Stimulated activated CD8-positive, alpha-beta memory T cell treated with anti-CD3 and anti-CD28 coated beads, Interleukin-15, amount 100 ng/mL, for 4 hours (primary cell): Measurements from ENCODE around the gene CD80.

Experiments used
- DNase-seq, 2 donors: peaks; one replicate each; pipeline ENCODE4 v3.0.0-alpha.2; 2020; ENCODE audit warnings: low read depth in 2 of 2

Gene CD80

DNA sequence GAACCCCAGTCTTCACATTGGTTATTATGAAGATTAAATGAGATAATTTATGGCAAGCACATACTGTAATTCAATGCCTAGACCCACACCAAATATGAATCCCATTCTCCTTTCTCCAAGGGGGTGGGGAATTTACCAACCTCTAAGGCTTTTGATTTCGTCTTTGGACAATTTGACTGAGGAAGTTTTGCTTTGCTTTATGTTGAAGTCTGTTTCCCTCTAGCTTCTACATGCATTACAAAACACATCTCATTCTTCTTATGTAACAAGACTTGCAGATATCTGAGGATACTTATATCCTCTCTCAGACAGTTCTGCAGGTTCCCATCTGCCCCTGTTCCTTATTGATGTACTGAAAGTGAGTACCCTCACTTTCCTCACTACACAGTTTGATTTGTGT, 12.2 kb downstream of the CD80 start:
- no peak for DNase-seq

DNA sequence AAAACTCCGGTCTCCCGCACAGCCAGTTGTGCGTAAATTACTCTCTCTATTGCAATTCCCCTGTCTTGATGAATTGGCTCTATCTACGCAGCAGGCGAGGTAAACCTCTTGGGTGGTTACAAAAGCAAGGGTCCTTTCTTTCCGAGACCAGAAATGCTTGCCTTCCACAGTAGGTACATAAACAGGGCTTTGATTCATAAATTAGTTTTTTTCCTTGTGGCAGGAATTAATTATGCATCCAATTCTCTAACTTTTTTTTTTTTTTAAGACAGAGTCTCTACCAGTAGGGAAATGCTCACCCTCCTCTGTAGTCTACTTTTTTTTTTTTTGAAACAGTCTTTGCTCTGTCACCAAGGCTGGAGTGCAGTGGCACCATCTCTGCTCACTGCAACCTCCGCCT, 16.3 kb downstream of the CD80 start:
- no peak for DNase-seq

DNA sequence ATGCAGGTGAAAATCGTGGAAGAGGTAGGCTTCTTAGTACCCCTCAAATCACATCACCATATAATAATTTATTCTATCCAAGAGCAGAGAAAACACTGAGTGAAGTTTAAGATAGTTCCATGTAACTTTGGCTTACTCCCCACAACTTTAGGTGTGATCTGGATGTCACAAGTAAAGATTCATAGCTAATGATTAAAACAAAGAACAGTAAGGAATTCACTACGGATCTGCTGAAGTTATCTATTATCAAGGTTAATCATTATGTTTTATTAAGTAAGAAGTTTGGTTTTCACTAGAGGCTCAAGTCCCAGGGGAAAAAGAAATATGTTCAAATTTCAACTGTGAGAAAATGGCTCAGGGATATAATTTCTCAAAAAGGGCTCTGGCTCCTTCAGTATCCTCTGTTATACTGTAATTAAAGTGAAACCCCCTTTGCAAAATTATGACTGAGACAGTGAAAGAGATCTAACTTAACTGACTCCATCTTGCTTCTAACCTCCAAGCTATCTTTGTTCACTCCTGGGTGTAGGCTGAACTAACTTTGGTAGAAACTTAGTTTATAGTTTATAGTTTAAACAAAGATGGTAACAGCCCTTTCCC, 17.1 kb downstream of the CD80 start:
- no peak for DNase-seq

DNA sequence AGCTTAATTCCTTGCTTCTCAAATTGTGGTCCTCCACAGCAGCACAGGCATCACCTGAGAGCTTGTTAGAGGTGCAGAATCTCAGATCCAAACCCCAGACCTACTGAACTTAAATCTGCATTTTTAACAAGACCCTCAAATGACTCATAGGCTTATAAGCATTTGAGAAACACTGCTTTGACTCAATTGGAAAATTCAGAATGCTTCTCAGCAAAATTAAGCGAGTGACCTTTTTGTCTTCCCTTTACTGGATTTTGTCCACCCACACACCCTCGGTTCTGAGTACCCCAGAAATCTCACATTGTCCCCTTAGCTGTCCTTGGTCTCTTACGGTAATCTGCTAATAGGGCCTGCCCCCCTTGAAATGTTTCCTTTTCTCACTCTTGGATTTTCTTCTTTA, 17.9 kb downstream of the CD80 start:
- no peak for DNase-seq

DNA sequence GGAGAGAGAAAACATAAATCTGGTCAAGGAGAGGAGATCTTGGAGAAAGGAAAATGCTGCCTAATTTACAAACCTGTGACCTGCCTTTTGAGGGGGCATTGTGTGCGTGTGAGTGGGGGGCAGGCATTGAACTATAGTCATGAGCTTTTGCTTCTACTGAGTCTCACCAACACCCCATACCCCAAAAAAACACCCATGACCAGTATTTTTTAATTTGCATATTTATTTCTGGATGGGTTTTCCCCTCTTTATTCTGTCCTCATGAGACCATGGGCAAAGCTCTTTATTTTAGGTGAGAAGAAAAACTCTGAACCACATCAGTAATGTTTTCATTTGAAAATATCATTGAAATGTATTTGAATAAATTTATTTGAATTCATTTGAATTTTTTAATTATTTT, 20.6 kb downstream of the CD80 start:
- no peak for DNase-seq

DNA sequence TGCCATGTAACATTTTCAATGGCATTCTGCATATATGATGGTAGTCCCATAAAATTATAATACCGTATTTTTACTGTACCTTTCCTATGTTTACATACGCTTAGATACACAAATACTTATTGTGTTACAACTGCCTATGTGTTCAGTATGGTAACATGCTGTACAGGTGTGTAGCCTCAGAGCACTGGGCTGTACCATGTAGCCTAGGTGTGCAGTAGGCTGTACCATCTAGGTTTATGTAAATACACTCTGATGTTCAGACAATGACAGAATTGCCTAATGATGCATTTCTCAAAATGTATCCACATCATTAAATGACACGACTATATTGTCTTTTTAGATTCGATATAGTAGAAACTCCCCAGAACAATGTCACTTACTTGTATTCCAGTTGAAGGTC, 22.7 kb downstream of the CD80 start:
- DNase-seq = no peak

DNA sequence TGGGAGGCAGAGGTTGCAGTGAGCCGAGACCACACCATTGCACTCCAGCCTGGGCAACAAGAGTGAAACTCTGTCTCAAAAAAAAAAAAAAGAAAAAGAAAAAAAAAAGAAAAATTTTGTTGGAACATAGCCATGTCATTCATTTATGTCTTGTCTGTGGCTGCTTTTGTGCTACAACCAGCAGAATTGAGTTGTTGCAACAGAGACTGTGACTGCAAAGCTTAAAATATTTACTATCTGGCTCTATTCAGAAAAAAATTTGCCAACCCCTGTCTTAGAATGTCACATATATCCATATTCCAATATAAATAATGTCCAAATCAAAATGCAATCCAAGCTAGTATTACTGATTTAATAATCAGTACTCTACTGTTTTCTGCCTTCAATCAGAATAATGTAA, 25.1 kb downstream of the CD80 start:
- DNase-seq = no peak

DNA sequence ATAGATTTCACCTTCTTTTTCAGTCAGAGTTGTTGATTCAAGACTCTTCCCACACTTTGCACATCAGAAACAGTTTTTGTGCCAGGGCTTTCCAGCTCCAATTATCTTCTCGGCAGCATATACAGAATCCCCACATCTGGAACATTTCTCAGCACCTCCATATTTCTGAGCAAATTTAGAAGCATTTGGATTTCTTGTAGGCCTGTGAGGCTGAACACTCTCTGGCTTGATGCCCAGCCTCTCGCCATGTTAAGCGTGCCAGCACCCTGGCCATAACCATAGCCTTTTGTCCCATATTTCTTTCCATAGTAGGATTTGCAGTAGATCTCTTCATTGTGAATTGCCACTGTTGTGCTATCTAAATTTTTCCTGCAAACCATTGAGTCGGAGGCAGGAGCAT, 28.3 kb downstream of the CD80 start:
- no peak for DNase-seq

DNA sequence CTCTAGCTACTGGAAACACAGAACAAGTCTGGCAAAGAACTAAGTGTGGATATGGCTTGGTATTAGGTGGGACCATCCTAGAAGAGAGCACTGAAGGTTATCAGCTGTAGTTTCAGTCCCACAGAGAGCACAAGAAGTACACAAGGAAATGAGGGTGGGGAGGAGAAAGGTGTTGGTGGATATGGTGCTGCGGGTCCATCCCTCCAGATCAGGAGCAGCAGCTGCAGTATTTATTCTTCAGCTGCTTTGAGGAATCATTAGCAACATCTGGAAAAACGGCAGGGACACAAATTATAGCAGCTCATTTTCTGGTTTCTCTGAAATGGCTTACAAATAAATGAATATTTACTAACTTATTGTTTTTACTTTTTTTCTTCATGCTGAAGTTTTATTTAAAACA, 29.0 kb downstream of the CD80 start:
- no peak for DNase-seq

DNA sequence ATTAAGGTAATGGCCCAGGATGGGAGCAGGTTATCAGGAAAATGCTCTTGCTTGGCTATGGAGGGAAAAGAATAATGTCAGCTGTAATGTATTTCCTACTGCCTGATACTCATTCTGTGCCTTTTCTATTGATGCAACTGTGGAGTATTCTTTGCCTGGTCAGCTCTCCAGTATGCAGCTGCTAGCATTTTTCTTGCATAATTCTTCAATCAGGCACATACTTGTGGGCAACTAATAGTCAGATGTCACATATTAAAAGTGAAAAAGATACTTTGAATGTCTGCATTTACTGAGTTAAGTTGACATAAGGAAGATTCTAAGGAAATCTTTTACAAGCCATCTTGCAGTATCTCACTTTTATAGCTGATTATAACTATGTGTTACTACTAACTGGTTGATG, 29.5 kb downstream of the CD80 start:
- DNase-seq = no peak

DNA sequence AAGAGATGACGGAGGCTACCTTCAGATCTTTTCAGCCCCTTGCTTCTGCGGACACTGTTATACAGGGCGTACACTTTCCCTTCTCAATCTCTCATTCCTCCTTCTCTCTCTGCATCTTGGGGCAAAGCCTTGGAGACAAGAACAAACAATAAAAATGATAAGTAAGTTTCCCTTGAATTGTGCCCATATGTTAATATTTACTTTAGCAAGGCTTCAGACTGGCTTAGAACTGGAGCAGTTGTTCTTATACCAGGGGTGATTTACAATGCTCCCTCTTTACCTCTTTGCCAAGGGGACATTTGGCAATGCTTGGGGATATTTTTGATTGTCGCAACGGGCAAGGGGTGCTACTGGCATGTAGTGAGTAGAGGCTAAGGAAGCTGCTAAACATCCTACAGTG, 31.7 kb downstream of the CD80 start:
- DNase-seq = no peak

DNA sequence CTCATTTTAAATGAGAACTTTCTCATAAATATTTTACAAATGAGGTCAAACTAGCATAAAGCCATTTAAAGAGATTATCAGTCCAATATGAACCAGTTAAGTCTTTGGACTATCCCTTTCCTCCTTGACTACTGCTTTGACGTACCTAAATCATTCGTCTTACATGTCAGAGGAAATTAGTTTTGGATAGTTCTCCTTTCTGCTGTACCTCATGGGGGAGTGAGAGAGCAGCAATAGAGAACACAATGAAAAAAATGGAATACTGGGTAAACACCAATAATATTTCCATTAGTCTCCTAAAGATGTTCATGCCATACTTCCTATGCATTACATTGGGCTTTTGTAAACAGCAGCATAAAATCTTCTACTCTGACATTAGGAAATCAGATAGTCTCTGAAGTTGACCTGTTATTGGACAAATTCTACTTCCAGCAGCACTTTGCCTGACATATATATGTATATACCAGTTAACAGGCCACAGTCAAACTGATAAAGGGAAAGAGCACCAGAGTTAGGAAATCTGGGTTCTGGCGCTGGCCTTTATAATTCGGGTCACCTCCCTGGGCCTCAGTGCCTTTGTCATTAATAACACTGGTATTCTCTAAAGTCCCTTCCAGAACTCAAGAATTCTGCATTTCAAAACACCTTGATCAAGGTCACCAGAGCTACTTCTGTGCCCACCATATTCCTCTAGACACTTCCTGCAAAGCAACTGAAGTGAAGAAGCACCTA, 34.3 kb downstream of the CD80 start:
- DNase-seq = no peak

DNA sequence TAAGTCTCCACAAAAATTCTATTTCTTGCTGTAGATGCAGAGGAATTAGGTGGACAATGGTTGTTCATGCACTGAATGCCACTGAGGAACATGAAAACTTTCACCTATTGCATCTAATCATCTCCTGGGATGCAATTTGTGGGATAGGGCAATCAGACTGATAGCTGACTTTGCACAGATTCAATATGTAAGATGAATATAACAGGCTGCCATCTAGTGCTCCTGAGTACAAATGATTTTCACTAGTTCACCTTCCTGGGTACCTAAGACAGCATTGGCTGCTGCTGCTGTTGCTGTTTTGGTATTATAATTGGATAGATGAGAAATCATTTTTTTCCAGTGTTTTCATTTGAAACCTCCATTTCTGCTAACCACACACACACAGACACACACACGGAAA, 41.4 kb downstream of the CD80 start:
- no peak for DNase-seq

DNA sequence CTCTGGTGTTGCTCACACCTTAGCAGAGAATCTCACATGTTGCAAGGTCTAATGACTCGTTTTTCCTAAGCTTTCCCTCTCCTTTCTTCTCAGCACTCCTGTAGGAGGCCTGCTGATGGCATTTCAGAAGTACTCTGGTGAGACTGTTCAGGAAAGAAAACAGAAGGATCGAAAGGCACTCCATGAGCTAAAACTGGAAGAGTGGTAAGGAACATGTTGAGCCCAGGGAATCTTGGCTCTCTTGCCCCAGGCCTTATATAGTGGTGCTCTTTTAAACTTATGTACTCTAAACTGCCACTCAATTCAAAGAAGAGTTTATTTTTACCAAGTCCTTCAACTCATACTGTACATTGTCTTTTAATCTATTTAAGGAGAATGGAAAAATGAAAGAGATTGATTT, 42.3 kb downstream of the CD80 start:
- no peak for DNase-seq

DNA sequence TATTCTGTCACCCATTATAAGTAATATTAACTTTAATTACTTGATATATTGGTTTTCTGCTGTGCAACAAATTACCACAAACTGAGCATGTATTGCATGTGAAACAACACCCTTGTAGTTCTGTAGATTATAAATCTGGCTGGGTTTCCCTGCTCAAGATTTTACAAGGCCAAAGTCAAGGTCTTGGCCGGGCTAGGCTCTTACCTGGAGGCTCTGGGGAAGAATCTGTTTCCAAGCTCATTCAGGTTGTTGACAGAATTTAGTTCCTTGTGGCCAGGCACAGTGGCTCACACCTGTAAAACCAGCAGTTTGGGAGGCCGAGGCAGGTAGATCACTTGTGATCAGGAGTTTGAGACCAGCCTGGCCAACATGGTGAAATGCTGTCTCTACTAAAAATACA, 44.8 kb downstream of the CD80 start:
- DNase-seq = no peak

DNA sequence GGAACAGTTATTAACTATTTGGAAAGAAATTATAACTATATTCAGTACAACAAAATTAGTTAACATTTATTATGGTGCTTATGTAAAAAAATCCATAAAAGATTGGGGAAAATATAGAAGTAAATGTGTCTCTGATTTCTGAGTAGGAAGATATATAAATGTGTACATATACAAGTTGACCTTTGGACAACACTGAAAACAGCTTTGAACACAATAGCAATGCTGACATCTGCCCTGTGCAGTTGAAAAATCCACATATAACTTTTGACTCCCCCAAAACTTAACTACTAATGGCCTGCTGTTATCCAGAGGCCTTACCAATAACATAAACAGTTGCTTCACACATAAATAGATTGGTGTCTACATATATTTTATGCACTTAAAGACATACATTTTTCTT, 48.7 kb downstream of the CD80 start:
- no peak for DNase-seq

DNA sequence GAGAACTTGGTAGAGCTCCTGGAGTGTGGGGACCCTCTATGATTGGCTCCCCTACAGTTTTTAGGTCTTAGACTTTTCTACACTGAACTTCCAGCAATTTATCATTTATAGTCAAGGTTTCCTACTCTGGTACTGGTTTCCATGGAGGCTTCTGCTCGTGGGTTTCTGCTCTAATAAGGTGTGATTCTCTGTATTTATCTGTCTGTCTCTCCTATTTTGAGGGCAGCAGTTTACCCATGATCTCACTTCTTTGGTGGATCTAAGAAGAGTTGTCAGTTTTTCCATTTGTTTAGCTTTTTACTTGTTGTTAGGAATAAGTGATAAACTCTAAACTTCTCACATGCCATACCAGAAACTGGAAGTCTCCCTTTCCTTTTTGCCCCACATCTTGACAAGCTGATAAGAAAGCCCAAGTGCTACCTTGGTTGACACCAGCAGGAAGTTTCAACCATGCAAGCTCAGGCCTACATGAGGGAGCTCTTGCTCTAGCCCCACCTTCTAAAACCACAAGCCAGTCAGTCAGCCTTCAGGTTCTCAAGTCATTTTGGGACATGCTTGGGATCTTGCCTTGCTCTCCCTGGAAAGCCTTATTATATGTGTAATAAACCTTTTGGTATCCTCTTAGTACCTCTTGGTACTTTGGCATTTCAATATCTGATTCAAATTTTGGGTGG, 51.1 kb downstream of the CD80 start:
- no peak for DNase-seq

DNA sequence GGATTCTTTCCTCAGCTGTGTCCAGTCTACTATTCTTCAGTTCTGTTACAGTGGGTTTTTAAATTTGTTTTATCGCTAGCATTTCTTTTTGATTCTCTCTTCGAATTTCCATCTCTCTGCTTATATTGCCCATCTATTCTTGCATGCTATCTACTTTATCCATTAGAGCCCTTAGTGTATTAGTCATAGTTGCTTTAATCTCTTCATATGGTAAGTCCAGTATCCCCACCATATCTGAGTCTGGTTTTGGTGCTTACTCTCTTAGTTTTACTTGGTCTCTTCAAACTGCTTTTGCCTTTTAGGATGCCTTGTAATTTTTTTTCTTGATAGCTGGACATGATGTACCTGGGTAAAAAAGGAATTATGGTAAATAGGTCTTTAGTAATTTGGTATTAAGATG, 52.0 kb downstream of the CD80 start:
- DNase-seq = no peak

DNA sequence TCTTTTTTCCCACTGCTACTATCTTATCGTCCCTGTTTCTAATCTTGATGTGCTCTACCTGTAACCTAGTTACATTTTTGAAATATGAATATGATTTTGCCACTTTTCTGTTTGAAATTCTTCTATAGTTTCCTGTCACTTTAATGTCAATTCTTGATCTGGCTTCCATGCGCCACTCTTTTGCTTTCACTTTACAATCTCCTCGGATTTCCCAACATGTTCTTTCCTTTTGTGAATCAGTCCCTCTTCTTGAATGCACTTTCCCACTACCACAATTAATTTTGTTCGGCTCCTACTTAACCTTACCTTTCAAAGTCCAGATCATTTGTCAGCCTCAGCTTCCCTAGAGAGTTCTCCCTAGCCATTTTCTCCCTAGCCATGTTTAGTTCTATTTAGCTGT, 52.8 kb downstream of the CD80 start:
- no peak for DNase-seq

DNA sequence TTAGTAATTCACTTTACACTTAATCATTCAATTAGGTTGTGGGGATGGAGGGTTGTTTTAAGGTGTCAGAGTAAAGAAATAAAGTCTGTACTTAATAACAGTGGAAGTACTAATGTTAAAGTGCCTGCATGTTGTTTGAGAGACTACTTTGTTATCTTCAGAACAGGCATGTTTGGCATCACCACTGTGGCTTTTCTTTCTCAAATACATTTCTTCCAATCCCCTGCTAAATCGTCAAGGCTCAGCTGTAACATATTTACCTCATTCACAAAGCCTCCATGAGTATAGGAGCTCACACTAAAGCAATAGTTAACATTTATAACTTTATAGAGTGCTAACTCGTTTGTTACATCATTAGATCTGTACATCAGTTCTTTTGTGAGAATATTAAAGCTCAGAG, 58.5 kb downstream of the CD80 start:
- no peak for DNase-seq

DNA sequence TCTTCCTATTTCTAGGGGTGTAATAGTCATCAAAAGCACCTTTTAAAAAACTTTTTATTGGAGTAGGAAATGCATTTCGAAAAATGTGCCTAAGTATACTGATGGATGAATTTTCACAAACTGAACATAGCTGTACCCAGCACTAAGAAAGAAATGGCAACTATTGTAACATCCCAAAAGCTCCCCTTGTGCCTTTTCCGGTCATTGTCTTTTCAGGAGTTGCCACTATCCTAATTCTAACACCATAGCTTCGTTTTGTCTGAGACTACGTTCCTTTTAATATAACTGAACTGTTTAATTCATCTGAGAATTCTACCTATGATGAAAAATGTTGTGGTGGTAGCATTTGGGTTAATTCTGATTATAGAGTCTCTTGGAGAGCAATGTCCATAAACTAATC, 59.1 kb downstream of the CD80 start:
- DNase-seq = no peak

DNA sequence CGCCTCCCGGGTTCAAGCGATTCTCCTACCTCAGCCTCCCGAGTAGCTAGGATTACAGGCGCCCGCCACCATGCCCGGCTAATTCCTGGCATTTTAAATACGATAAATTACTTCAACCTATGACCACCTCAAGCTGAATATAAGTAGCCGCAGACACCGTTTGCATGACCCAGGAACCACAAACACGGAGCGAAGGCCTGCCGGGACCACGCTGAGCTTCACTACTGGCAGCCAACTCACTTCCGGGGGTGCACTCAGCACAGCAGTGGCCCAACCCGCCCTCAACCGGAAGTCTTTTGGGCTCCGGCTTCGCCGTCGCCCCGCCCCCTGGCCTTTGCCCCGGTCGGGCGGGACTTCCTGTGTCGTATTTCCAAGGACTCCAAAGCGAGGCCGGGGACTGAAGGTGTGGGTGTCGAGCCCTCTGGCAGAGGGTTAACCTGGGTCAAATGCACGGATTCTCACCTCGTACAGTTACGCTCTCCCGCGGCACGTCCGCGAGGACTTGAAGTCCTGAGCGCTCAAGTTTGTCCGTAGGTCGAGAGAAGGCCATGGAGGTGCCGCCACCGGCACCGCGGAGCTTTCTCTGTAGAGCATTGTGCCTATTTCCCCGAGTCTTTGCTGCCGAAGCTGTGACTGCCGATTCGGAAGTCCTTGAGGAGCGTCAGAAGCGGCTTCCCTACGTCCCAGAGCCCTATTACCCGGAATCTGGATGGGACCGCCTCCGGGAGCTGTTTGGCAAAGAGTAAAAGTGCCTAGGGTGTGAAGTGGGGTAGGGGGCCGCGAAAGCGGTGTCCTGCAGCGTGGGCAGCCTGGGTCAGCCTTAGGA, 61.0 kb downstream of the CD80 start, which contains the start of gene TIMMDC1:
Gene TIMMDC1 (plus strand): TSS at position 362 of the 826 bp plus-strand sequence. CDS start 187 bp downstream, at position 549.
- peak; percentile 96 to 97 for DNase-seq

DNA sequence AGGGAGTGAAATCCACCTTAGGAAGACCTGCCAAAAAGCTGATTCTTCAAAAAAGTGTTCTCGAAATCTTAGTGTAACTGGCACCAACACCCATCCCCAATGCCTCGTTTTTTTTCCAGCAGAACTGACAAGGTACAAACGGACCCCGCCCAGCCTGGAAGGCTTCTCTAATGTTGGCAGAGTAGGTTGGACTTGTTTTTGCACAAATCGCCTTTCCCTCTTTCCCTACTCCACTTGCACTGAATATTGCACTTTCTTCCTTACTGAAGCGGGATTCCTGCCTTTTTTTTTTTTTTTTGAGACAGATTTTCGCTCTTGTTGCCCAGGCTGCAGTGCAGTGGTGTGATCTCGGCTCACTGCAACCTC, 61.6 kb downstream of the CD80 start:
- no peak for DNase-seq
